ENCODE results near the gene TOMM20. TPM values are rescaled to one million over a fixed set of nuclear protein-coding genes. Genes with fewer than 3 reads are reported as not detected.

TOMM20 gene
- total and polyA plus RNA-seq, 9 of the 15 experiments (the other 6 are each of a cell fraction or from before 2014, with no cell fraction given): 70.6 to 334 (median 159) TPM

DNA sequence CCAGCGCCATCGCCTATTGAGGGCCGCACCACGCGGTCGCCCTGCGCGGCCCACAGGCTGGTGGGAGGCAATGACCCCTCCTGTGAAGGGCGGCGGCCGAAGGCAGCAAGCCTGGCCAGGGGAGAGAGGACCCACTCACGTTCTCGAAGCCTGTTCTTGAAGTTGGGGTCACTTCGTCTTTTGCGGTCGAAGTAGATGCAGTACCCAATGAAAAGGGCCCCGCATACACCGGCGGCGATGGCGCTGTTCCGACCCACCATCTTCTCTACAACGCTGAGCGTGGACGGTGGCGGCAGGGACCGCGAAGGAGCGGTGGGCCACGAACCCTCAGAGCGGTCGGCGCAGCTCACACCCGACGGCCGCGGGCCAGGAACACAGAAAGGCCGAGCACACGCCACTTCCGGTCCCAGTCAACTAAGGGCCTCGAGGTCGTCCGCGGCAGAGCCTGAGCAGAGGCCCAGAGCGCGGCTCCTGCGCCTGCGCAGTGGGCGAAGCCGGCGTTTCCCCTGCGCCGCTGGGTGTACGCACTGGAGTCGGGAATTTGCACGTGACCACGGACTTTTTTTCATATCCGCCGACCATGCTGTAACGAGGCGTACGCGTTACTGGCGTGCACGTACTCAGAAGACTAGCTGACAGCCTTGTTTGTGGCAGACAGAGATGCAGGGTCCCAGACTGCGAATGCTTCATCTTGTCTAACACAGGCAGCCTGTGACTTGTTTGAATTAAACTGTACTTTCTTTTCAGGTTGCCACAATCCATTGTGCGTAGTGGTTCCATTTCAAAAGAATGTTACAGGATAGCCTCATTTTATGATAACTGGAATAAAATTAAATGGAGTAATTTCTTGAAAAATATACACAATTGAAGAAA is at the start of gene TOMM20 (continued):
- TF ChIP-seq EZH2 (IDR thresholded peaks at IDR 0.05; ENCODE audit: borderline replicate concordance, low read depth, low read length) (no peak), GATAD2B (IDR thresholded peaks at IDR 0.05; ENCODE audit: borderline replicate concordance) (peak; percentile 50; the same call in 1 of the 2 replicates), CBX1 (IDR thresholded peaks at IDR 0.05; ENCODE audit: low read depth) (peak; percentile 91), SMARCA4 (IDR thresholded peaks at IDR 0.05) (no peak), ZNF239 (CRISPR knock-in tag; IDR thresholded peaks at IDR 0.05) (no peak), C11orf30 (IDR thresholded peaks at IDR 0.05; ENCODE audit: low read depth) (peak; percentile 63), CREBBP (IDR thresholded peaks at IDR 0.05; ENCODE audit: low read depth, low read length) (no peak)
- TF ChIP-seq, protein P1, sequence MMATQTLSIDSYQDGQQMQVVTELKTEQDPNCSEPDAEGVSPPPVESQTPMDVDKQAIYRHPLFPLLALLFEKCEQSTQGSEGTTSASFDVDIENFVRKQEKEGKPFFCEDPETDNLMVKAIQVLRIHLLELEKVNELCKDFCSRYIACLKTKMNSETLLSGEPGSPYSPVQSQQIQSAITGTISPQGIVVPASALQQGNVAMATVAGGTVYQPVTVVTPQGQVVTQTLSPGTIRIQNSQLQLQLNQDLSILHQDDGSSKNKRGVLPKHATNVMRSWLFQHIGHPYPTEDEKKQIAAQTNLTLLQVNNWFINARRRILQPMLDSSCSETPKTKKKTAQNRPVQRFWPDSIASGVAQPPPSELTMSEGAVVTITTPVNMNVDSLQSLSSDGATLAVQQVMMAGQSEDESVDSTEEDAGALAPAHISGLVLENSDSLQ (IDR thresholded peaks at IDR 0.05): peak; percentile 84
- TF ChIP-seq, protein P2, sequence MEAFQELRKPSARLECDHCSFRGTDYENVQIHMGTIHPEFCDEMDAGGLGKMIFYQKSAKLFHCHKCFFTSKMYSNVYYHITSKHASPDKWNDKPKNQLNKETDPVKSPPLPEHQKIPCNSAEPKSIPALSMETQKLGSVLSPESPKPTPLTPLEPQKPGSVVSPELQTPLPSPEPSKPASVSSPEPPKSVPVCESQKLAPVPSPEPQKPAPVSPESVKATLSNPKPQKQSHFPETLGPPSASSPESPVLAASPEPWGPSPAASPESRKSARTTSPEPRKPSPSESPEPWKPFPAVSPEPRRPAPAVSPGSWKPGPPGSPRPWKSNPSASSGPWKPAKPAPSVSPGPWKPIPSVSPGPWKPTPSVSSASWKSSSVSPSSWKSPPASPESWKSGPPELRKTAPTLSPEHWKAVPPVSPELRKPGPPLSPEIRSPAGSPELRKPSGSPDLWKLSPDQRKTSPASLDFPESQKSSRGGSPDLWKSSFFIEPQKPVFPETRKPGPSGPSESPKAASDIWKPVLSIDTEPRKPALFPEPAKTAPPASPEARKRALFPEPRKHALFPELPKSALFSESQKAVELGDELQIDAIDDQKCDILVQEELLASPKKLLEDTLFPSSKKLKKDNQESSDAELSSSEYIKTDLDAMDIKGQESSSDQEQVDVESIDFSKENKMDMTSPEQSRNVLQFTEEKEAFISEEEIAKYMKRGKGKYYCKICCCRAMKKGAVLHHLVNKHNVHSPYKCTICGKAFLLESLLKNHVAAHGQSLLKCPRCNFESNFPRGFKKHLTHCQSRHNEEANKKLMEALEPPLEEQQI (IDR thresholded peaks at IDR 0.05): peak; percentile 76; the same call in 1 of the 2 replicates
- TF ChIP-seq, protein P3, sequence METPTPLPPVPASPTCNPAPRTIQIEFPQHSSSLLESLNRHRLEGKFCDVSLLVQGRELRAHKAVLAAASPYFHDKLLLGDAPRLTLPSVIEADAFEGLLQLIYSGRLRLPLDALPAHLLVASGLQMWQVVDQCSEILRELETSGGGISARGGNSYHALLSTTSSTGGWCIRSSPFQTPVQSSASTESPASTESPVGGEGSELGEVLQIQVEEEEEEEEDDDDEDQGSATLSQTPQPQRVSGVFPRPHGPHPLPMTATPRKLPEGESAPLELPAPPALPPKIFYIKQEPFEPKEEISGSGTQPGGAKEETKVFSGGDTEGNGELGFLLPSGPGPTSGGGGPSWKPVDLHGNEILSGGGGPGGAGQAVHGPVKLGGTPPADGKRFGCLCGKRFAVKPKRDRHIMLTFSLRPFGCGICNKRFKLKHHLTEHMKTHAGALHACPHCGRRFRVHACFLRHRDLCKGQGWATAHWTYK (CRISPR knock-in tag; IDR thresholded peaks at IDR 0.05): peak; percentile 70; the same call in 1 of the 2 replicates
- TF ChIP-seq, protein P4, sequence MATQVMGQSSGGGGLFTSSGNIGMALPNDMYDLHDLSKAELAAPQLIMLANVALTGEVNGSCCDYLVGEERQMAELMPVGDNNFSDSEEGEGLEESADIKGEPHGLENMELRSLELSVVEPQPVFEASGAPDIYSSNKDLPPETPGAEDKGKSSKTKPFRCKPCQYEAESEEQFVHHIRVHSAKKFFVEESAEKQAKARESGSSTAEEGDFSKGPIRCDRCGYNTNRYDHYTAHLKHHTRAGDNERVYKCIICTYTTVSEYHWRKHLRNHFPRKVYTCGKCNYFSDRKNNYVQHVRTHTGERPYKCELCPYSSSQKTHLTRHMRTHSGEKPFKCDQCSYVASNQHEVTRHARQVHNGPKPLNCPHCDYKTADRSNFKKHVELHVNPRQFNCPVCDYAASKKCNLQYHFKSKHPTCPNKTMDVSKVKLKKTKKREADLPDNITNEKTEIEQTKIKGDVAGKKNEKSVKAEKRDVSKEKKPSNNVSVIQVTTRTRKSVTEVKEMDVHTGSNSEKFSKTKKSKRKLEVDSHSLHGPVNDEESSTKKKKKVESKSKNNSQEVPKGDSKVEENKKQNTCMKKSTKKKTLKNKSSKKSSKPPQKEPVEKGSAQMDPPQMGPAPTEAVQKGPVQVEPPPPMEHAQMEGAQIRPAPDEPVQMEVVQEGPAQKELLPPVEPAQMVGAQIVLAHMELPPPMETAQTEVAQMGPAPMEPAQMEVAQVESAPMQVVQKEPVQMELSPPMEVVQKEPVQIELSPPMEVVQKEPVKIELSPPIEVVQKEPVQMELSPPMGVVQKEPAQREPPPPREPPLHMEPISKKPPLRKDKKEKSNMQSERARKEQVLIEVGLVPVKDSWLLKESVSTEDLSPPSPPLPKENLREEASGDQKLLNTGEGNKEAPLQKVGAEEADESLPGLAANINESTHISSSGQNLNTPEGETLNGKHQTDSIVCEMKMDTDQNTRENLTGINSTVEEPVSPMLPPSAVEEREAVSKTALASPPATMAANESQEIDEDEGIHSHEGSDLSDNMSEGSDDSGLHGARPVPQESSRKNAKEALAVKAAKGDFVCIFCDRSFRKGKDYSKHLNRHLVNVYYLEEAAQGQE (IDR thresholded peaks at IDR 0.05; ENCODE audit: borderline replicate concordance): peak; percentile 60
- TF ChIP-seq, protein P4 (CRISPR knock-in tag; IDR thresholded peaks at IDR 0.05; ENCODE audit: low read depth): peak; percentile 56; the same call in 1 of the 2 replicates
- TF ChIP-seq, protein P5, sequence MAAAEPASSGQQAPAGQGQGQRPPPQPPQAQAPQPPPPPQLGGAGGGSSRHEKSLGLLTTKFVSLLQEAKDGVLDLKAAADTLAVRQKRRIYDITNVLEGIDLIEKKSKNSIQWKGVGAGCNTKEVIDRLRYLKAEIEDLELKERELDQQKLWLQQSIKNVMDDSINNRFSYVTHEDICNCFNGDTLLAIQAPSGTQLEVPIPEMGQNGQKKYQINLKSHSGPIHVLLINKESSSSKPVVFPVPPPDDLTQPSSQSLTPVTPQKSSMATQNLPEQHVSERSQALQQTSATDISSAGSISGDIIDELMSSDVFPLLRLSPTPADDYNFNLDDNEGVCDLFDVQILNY (CRISPR knock-in tag; IDR thresholded peaks at IDR 0.05): peak; percentile 49; the same call in 1 of the 2 replicates
